ENCODE results near the gene TRA2A.
A peak's percentile ranks its signal among the peaks of the same experiment; 100 is the strongest.
"Not testable (repeated sequence)": the region's sequence is repeated elsewhere in the genome, so short reads cannot be mapped to it uniquely, and the experiment has no call there.

TRA2A gene

DNA sequence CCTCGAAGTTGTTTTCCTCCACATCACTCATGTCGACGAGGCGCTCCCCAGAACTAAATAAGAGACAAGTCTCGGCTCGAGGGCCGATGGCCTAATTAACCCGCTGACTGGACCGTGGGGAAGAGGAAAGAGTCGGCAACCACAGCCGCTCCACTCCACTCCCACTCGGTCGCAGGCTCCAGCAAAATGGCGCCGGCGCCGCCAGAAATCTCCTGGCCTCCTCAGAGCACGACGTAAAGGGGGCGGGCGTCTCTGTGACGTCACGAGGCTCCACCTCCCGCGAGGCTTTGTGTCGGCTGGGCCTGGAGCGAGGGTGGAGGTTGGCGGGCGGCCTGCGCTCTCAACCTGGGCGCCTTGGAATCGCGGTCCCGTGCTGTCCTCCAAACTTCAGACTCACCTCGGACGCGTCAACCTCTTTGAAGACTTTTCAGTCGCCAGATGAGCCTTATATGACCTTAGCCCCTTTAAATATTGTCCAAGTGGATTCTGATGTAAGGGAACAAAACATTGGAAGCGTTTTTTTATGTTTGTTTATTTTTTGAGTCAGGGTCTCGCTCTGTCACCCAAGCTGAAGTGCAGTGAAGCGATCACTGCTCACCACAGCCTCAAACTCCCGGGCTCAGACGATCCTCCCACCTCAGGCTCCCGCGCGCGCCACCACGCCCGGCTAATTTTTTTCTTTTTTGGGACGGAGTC lies at the start of gene TRA2A:
TRA2A (minus strand) TSS at position 188 of the 696 bp plus-strand sequence; CDS start at position 31, 157 bp downstream.
- peak; percentile 93 to 94 for DNase-seq (ENCODE audit: low read depth in 2 of 2)

DNA sequence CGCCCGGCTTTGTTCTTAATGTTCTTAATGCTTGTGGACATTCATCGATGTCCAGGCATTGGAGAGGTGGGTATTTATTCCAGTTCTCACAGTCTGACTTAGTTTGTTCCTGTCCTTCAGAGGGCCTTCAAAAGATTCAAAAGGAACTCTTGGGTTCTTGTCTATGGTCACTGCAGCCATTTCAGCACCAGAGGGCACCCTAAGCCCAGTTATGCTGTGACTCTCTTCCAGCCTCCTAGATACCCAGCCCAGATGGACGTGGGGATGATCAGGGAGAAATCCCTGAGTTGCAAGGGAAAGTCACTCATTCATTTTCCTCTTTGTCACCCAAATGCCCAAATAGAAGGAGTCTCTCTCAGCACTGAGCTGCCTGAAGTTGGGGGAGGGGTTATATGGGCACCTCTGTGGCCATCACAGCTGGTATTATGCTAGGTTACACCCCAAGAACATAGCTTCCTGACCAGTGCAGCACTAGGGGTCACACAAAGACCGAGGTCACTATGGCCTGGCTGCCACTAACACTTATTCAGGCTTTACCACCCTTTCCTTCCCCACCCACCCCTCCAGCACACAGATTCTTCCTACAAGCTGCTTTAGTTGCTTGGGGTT lies 38.9 kb upstream of the TRA2A start:
- DNase-seq (ENCODE audit: low read depth in 2 of 2), result peak; percentile 21 to 35

DNA sequence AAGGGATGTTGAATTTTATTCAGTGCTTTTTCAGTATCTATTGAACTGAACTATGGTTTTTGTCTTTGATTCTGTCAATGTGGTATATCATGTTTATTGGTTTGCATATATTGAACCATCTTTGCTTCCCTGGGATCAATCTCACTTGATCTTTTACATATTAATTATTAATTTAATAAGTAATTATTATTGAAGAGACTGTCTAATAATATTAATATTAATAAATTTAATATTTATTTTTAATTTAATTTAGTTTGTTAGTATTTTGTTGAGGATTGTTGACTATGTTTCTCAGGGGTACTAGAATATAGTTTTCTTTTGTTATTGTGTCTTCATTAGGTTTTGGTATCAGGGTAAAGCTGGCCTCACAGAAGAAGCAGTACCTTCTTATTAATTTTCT lies 26.5 kb upstream of the TRA2A start:
- no peak for DNase-seq (ENCODE audit: low read depth in 2 of 2)

DNA sequence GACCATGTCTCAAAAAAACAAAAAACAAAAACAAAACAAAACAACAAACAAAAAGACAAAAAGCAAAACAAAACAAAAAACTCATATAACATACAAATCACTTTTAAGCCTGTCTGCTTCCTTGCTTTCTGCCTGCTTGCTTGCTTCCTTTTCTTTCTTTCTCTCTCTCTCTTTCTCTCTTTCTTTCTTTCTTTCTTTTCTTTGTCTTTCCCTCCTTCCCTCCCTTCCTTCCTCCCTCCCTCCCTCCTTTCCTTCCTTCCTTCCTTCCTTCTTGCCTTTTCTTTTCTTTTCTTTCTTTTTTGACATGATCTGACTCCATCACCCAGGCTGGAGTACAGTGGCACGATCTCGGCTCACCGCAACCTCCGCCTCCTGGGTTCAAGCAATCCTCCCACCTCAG lies 15.9 kb upstream of the TRA2A start:
- DNase-seq (ENCODE audit: low read depth in 2 of 2), result no peak

DNA sequence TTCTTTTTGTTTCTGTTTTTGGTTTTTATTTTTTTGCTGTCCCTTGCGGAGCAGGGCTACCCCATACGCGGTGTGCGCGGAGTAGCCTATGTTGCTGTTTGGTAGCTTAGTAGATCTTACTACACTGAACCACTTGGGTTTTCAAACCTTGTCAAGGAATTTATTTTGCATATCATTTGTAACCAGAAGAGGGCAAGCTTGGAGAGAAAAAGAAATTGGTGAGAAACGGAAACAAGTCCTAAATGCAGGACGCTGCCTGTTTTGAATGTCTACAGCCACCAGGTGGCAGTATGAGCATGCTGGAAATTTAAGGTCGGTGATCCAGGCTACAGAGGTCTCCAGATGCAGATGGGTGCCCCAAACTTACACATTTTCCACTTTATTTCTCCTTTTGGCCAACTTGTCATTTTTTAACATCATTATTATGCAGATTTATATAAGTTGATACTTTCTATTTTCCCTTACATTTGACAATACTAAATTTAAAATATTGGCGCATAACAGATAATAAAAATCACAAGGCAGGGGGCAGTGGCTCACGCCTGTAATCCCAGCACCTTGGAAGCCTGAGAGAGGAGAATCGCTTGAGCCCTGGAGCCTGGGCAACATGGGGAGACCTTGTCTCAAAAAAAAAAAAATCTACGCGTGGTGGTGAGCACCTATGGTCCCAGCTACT lies 15.3 kb upstream of the TRA2A start:
- peak; percentile 57 to 58 for DNase-seq (ENCODE audit: low read depth in 2 of 2)

DNA sequence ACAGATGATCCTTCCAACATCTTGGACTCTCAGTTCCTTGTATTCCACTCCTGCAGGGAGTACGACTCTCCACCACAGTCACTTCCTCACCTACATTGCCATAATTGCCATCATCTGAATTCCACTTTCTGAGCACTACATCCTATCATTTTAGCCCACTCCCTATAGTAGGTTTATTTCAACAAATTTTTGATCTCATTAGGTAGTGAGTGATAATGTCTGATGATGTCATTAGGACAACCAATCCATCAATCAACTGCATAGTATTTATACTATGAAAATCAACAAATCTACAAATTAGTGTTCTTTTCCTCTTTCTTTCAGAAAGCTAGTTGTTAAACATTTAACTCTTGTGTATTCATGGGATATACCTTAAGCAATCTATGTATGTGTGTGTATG lies 13.7 kb upstream of the TRA2A start:
- no peak for DNase-seq (ENCODE audit: low read depth in 2 of 2)

DNA sequence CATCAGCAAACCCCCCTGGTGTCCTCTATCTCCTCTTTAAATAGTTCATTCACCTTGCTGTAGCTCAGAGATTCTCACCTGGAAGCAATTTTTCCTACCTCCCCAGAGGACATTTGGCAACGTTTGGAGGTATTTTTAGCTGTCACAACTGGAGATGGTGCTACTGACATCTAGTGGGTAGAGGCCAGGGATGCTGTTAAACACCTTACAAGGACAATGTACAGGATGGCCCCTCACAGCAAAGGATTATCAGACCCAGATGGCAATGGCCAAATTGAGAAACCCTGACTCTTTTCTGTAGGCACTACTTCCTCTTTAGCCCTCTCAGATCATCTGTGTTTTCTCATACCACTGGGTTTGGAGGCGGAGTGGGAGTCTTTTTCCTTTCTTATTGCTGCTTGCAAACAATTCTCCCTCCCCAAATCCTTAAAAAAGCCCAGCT lies 13.2 kb upstream of the TRA2A start:
- DNase-seq (ENCODE audit: low read depth in 2 of 2), result no peak

DNA sequence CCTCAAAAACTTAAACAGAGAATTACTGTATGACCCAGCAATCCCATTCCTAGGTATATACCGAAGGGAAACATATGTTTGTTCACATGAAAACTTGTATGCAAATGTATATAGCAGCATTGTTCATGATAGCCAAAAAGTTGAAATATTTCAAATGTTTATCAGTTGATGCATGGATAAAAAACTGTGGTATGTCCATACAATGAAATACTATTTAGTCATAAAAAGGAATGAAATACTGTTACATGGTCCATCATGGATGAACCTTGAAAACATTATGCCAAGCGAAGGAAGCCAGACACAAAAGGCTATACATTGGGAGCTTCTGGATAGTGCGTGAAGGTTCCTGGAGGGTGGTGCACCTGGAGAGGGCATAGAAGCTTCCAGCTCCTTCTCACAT lies 11.0 kb upstream of the TRA2A start:
- no peak for DNase-seq (ENCODE audit: low read depth in 2 of 2)

DNA sequence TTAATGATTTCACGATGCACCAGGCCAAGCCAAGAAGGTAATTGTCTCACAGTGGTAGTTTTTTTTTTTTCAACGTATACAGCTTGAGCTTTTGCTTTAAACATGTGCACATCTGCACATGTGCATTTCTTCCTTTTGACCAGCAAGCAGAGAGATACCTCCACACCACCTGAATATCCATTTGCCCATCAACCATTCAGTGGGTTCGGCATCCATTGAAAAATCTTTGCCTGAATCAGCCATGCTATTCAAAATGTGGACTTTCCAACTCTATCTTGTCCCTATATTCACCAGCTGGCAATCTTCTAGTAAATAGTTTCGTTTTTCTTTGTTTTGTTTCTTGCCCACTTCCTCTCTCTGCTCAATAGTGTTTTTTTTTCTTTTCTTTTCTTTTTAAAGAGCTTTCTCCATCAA lies 7.7 kb upstream of the TRA2A start:
- no peak for DNase-seq (ENCODE audit: low read depth in 2 of 2)

DNA sequence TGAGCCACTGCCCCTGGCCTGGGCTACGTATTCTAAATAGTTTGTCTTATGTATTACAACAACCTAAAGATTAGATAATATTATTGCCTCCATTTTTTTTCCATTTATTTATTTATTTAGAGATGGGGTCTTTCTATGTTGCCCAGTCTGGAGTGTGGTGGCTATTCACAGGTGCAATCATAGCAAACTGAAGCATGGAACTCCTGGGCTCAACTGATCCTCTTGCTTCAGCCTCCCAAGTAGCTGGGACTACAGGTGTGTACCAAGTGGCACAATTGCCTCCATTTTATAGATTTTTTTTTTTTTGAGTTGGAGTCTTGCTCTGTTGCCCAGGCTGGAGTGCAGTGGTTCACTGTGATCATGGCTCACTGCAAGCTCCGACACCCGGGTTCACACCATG lies 6.5 kb upstream of the TRA2A start:
- no peak for DNase-seq (ENCODE audit: low read depth in 2 of 2)

DNA sequence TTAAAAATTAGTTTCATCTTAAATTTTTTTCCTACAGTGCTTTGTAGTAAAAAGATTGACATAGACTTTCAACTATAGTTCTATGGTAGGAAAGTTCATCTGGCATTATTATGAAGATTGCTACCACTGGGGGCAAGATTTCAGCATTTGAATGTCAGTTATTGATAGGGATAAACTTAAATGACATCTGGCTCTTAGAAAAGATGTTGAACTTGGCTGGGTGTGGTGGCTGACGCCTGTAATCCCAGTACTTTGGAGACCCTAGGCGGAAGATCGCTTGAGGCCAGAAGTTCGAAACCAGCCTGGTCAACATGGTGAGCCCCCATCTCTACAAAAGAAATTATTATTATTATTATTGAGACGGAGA lies 1.4 kb upstream of the TRA2A start:
- DNase-seq (ENCODE audit: low read depth in 2 of 2), result no peak

DNA sequence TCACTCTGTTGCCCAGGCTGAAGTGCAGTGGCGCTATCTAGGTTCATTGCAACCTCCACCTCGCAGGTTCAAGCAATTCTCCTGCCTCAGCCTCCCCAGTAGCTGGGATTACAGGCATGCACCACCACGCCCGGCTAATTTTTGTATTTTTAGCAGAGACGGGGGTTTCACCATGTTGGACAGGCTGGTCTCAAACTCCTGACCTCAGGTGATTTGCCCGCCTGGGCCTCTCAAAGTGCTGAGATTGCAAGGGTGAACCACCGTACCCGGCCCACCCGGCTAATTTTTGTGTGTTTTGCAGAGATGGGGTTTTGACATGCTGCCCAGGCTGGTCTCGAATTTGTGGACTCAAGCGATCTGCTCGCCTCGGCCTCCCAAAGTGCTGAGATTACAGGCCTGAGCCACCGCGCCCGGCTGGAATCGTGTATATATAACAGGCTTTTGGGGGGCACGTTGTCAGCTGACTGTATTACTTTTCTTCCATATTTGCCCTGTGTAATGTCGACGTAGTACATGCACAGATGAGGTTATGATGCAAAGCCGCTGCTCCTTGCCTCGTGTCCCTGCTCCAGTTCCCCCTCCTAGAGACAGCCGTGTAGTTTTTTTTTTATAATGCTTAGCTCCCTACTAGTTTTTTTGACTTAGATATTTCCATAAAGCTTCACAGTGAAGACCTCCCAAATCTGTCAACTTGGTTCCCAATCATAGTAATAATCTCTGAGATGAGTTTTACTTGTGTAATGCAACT lies 883 bp upstream of the TRA2A start:
- no peak for DNase-seq (ENCODE audit: low read depth in 2 of 2)

DNA sequence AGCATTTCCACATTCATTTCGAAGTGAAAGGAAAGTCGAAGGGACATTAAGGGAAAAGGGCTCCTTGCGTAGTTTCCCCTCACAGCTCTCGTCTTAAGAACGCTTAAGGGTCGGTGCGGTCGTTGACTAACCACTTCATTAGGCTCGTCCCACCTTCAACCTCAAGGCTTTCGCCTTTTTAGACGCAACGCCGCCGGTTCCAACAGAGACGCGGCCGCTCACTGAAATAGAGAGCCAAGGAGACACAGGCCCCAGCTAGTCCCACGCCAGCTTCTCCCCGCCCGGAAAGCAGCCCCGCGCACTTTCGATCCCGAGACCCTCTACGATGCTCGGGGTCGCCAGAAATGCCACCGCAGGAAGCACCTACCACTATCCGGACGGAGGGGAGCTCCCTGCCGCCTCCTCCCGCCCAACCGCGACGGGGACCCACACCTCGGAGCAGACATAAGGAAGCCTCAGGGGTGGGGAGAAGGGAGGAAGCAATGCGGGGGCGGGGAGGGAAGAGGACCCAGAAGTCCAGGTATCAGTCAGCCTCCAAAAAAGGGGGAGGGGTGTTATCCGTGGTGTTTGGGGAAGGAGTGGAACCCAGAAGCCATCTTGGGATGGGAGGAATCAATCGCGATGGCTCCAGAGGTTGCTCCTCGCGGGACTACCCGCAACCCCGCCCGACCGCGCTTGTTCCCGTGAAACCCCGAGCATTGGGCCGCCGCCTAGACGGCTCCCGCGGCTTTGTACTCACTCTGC lies 559 bp downstream of the TRA2A start:
- DNase-seq (ENCODE audit: low read depth in 2 of 2), result peak; percentile 15 to 35

DNA sequence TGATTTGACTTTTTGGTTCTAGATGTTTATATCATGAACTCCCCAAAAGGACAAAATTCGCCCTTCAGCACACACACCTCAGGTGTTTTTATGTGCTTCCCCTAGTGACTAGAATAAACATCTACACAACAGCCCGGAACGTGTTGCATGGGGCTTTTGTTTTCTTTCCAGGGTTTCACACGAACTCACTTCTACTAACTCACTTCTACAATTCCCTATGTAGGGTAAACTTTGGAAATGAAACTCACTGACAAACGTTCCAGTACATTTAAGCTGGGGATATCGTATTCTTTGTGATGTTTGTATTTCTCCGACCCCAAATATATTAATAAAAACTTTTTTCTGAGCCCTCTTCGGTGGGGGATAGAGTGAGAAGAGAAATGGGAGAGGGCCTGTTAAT lies 1.4 kb downstream of the TRA2A start:
- peak in 1 of 2 donors; percentile 12 for DNase-seq (ENCODE audit: low read depth in 2 of 2)

DNA sequence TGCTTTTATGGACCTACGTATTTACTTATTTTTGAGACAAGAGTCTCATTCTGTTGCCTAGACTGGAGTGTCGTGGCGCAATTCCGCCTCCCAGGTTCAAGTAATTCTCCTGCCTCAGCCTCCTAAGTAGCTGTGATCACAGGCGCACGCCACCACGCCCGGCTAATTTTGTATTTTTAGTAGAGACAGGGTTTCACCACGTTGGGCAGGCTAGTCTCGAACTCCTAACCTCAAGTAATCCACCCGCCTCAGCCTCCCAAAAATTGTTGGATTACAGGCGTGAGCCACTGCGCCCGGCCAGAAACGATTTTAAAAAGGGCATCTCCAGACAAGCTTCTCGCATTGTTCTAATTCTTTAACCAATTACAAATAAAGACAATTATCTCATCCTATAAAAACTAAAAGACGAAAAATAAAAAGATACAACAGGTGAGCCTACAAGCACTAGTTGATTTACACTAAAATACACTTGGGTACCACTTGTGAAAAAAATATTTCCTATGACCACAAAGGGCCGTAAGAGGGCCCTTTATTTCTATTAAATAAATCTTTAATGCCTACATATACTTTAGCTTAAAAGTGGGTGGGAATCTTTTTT lies 2.4 kb downstream of the TRA2A start:
- no peak for DNase-seq (ENCODE audit: low read depth in 2 of 2)

DNA sequence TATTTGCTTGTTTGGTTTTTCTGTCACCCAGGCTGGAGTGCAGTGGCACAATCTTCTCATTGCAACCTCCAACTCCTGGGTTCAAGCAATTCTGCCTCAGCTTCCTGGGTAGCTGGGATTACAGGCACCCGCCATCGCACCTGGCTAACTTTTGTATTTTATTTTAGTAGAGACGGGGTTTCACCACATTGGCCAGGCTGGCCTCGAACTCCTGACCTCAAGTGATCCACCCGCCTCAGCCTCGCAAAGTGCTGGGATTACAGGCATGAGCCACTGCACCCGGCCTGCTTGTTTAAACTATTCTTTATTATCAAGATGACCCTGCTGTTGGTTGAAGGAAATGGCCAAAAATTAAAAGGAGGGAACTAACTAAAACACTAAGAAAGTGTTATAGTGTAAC lies 6.2 kb downstream of the TRA2A start:
- DNase-seq (ENCODE audit: low read depth in 2 of 2), result not testable (repeated sequence)

DNA sequence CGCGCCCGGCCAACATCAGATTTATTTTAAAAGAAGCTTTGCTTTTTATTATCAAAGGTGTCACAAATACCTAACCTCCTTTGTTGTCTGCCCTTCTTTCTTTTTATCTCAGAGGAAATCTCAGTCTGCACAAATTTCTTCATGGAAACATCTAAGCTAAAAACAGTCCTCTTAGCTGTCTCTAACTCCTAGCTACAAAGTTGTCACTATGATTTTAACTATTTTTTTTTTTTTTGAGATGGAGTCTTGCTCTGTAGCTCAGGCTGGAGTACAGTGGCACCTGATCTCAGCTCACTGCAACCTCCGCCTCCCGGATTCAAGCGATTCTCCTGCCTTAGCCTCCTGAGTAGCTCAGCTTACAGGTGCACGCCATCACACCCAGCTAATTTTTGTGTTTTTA lies 7.3 kb downstream of the TRA2A start:
- DNase-seq (ENCODE audit: low read depth in 2 of 2), result no peak

DNA sequence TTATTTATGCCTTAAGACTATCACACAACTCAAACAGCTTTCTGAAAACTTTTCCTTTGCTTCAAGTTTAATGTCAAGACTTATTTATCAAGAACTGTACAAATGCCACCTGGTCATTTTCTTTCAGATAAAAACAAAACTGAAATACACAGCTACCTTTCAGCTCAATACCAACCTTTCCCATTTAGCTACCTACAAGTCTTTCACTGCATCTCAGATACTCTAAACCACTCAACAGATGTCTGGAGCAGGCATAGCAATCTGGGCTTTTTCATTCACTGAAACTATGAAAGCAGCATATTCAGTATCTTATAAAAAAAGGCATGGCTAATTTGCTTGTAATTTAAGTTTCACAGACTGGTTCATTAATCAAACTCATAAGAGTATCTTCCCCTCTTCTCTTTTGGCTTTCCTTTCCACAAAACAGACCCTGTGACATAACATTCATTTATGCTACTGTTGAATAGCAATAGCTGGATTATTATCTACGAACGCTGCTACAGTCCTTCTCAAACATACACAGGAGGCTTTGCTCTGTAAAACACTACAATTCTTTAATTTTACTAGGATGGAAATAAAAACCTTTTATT lies 8.2 kb downstream of the TRA2A start:
- DNase-seq (ENCODE audit: low read depth in 2 of 2), result no peak

DNA sequence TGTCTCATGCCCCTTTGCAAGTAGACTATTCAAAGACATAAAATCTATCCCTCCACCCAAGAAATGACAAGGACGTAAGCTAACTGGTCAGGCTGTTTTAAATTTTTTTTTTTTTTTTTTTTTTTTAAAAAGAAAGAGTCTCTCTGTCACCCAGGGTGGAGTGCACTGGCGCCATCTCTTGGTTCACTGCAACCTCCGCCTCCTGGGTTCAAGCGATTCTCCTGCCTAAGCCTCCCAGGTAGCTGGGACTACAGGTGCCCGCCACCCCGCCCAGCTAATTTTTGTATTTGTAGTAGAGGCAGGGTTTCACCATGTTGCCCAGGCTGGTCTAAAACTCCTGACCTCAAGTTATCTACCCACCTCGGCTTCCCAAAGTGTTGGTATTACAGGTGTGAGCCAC lies 11.2 kb downstream of the TRA2A start:
- no peak for DNase-seq (ENCODE audit: low read depth in 2 of 2)

DNA sequence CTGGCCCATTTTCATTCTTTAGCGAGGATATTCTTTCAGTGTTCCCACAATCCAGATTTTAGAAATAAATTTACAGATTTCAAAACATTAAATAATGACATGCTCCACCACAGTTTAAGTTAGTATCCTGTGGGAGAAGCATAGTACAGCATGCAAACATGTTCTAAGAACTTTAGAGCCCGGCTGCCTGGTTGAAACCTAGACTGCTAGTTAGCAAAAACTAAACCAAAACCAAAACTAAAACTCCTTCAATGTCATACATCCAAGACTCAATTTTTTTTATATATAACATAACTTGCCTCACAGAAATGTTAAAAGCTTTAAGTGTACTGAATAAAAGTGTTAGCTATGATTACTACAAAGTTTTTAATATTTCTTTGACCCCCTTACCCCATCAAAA lies 17.0 kb downstream of the TRA2A start:
- DNase-seq (ENCODE audit: low read depth in 2 of 2), result no peak

DNA sequence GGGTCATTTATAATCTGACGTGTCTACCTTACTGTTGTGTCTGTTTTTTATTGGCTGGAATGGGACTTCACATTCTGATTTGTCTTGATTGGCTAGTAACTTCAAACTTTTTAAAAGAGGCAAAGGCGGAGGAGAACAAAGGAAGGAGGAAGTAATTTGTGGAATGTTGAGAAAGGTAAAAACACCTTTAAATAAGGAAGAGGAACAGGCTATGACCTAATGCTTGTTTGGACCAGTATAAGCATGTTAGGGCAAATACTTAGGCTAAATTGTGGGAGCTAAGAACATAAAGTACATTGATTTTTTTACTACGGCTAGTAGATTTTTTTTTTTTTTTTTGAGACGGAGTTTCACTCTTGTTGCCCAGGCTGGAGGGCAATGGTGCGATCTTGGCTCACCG lies 18.0 kb downstream of the TRA2A start:
- not testable (repeated sequence) for DNase-seq (ENCODE audit: low read depth in 2 of 2)

Data from stimulated activated CD8-positive, alpha-beta memory T cell treated with anti-CD3 and anti-CD28 coated beads, Interleukin-7, amount 100 ng/mL, for 4 hours (primary cell).